ENCODE data around the gene MAP6D1. TPM values are rescaled to one million over a fixed set of nuclear protein-coding genes. Genes with fewer than 3 reads are reported as not detected.

MAP6D1 gene
- total RNA-seq, 1 experiment from 2014 or later: 7.1 TPM

DNA sequence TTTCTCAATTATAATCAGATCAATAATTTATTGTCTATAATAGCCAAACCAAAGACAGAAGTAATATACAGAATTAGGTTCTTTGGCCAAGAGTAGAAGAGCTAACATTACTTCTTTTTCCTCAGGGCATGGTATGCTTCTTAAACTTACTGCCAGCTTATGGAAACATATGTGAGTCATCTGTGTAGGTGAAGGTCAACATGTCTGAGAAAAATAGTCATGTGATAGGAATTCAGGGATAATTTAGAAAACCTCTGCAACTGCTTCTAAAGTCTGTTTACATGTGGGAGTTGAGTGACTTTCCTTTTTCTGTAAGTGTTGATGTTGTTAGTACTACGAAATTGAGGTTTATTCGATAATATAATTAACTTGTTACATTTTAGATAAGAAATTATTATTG is 19.2 kb upstream of the MAP6D1 start:
- no peak overlapping the region for H2AFZ ChIP-seq (ENCODE audit: low read length)
- H3K4ac ChIP-seq (ENCODE audit: low read depth, low read length): no peak overlapping the region
- H2BK20ac ChIP-seq (ENCODE audit: low read depth, low read length, poor library complexity, severe bottlenecking): no peak overlapping the region
- no peaks in the 10 kb centered on the region for H3K23me2 ChIP-seq (ENCODE audit: insufficient read length, low read depth, low read length, poor library complexity, severe bottlenecking)
- H4K8ac ChIP-seq (replicated peaks; ENCODE audit: insufficient read length, low read depth, low read length): no peak overlapping the region
- no peaks in the 10 kb centered on the region for H4K20me1 ChIP-seq (ENCODE audit: control insufficient read depth, insufficient read depth, insufficient read length)
- no peaks in the 10 kb centered on the region for H3K9me3 Mint-ChIP-seq
- H2BK12ac ChIP-seq (ENCODE audit: insufficient read length, low read depth, low read length): no peak overlapping the region
- no peak overlapping the region for H4K91ac ChIP-seq (ENCODE audit: insufficient read length, low read depth, low read length)
- H3K4me1 ChIP-seq (ENCODE audit: insufficient read depth, low read length): no peaks in the 10 kb centered on the region
- no peak overlapping the region for H3K56ac ChIP-seq (ENCODE audit: insufficient read length, low read depth, low read length)
- H3K9ac ChIP-seq (ENCODE audit: extremely low read depth, insufficient read length, low read length): no peak overlapping the region
- DNase-seq: no peak
- no CpG with 5 or more reads among the region's 2 CpGs for WGBS (ENCODE audit: extremely low coverage, insufficient read length, low lambda C conversion rate)
- H3K79me1 ChIP-seq (ENCODE audit: insufficient read depth, low read depth, low read length, poor library complexity, severe bottlenecking): no peaks in the 10 kb centered on the region
- H2BK5ac ChIP-seq (ENCODE audit: insufficient read length, low read length): no peak overlapping the region
- no peak overlapping the region for H3K4me3 Mint-ChIP-seq
- H3K23ac ChIP-seq (ENCODE audit: insufficient read length, low read depth, low read length): no peak overlapping the region
- H3K36me3 Mint-ChIP-seq (ENCODE audit: insufficient read depth in 1 of 3, low read depth in 3 of 3): peaks cover 19 to 74% (median 73%) of the 10 kb centered on the region in 3 experiments; a peak in 6 of 7 replicates
- no peak overlapping the region for H3K18ac ChIP-seq (ENCODE audit: insufficient read length, low read depth, low read length)
- no peaks in the 10 kb centered on the region for H3K27me3 Mint-ChIP-seq (ENCODE audit: low read depth)
- no peak overlapping the region for H2BK15ac ChIP-seq (ENCODE audit: low read depth, low read length)
- H2AK5ac ChIP-seq (ENCODE audit: insufficient read length, low read length): no peak overlapping the region
- no peak overlapping the region for H3T11ph ChIP-seq (ENCODE audit: low read length)
- no peak overlapping the region for H3K4me2 ChIP-seq (ENCODE audit: insufficient read depth, insufficient read length, low read length)
- no peaks in the 10 kb centered on the region for H3K9me3 ChIP-seq (ENCODE audit: control insufficient read depth, low read depth, low read length)
- H3K27ac Mint-ChIP-seq: no peak overlapping the region
- H4K5ac ChIP-seq (ENCODE audit: insufficient read length, low read depth, low read length): no peak overlapping the region
- no peak overlapping the region for H3K27ac ChIP-seq (ENCODE audit: insufficient read length, low read depth, low read length)
- no peak overlapping the region for H3K14ac ChIP-seq (ENCODE audit: insufficient read depth, low read length)
- no peaks in the 10 kb centered on the region; a peak in 2 of 4 replicates for H3K4me1 Mint-ChIP-seq
- no peaks in the 10 kb centered on the region for H3K27me3 ChIP-seq (ENCODE audit: insufficient read depth, low read length)
- no peak overlapping the region for H2BK120ac ChIP-seq (ENCODE audit: low read depth, low read length, poor library complexity, severe bottlenecking)
- TF ChIP-seq, protein P1, sequence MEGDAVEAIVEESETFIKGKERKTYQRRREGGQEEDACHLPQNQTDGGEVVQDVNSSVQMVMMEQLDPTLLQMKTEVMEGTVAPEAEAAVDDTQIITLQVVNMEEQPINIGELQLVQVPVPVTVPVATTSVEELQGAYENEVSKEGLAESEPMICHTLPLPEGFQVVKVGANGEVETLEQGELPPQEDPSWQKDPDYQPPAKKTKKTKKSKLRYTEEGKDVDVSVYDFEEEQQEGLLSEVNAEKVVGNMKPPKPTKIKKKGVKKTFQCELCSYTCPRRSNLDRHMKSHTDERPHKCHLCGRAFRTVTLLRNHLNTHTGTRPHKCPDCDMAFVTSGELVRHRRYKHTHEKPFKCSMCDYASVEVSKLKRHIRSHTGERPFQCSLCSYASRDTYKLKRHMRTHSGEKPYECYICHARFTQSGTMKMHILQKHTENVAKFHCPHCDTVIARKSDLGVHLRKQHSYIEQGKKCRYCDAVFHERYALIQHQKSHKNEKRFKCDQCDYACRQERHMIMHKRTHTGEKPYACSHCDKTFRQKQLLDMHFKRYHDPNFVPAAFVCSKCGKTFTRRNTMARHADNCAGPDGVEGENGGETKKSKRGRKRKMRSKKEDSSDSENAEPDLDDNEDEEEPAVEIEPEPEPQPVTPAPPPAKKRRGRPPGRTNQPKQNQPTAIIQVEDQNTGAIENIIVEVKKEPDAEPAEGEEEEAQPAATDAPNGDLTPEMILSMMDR (conservative IDR thresholded peaks at IDR 0.05): no peak
- no peaks in the 10 kb centered on the region for H3K79me2 ChIP-seq (ENCODE audit: insufficient read depth, low read length)

All from H9 (cell line).